Measurements from ENCODE around the gene TEF.

DNA sequence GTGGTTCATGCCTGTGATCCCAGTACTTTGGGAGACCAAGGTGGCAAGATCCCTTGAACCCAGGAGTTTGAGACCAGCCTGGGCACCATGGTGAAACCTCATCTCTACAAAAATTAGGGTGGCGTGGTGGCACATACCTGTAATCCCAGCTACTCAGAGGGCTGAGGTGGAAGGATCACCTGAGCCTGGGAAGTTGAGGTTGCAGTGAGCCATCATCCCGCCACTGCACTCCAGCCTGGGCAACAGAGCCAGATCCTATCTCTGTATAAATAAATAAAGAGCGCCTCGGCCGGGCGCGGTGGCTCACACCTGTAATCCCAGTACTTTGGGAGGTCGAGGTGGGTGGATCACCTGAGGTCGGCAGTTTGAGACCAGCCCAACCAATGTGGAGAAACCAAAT lies 37.0 kb downstream of the TEF start:
- TF ChIP-seq, protein P1, sequence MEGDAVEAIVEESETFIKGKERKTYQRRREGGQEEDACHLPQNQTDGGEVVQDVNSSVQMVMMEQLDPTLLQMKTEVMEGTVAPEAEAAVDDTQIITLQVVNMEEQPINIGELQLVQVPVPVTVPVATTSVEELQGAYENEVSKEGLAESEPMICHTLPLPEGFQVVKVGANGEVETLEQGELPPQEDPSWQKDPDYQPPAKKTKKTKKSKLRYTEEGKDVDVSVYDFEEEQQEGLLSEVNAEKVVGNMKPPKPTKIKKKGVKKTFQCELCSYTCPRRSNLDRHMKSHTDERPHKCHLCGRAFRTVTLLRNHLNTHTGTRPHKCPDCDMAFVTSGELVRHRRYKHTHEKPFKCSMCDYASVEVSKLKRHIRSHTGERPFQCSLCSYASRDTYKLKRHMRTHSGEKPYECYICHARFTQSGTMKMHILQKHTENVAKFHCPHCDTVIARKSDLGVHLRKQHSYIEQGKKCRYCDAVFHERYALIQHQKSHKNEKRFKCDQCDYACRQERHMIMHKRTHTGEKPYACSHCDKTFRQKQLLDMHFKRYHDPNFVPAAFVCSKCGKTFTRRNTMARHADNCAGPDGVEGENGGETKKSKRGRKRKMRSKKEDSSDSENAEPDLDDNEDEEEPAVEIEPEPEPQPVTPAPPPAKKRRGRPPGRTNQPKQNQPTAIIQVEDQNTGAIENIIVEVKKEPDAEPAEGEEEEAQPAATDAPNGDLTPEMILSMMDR (IDR thresholded peaks at IDR 0.05; ENCODE audit: low read length), result no peak
- TF ChIP-seq EZH2 (optimal IDR thresholded peaks at IDR 0.05; ENCODE audit: low read depth, low read length) (no peak), EZH2phosphoT487 (IDR thresholded peaks at IDR 0.05; ENCODE audit: low read length) (no peak)

All from MM.1S (cell line).